GM12878 (cell line): ENCODE results near the gene DDHD1. TPM values are rescaled to one million over a fixed set of nuclear protein-coding genes. Genes with fewer than 3 reads are reported as not detected.

ENCODE experiments used
- ATAC-seq: fragments of 200-7000 bp; cut with Tn5 transposase; 3 replicates; pipeline ENCODE4 v1.9.1; 2020; ENCODE audit warnings: mild to moderate bottlenecking, moderate library complexity
- BruUV-seq: library from RNA; stranded (reverse); fragments of 400-500 nt; replicated peaks from 2 replicates; lab custom pipeline; 2021; lab: Mats Ljungman, UMichigan
- CTCF ChIA-PET: fragments of 300-600 bp; sonication (Branson Sonifier 250); formaldehyde crosslinking; extraction: SDS; loops from one replicate; lab custom pipeline; 2021; ENCODE audit warnings: inconsistent platforms; lab: Yijun Ruan, JAX
- POLR2A ChIA-PET: fragments of 350-600 bp; formaldehyde crosslinking; extraction: SDS; loops from one replicate; lab custom pipeline; 2021; ENCODE audit warnings: inconsistent platforms; lab: Charles Lee
- RAD21 ChIA-PET: fragments of 300-600 bp; sonication (Branson Sonifier 250); formaldehyde crosslinking; loops from one replicate; lab custom pipeline; 2023; ENCODE audit warnings: antibody characterized with exemption; ENCODE audit not compliant: unreplicated experiment; lab: Charles Lee
- SMC1A ChIA-PET: fragments of 300-600 bp; sonication (Branson Sonifier 250); formaldehyde crosslinking; loops from one replicate; lab custom pipeline; 2023; ENCODE audit not compliant: unreplicated experiment, uncharacterized antibody; lab: Charles Lee
- DNase-seq: peaks from one replicate; pipeline ENCODE4 v3.0.0-alpha.2; 2011; ENCODE audit warnings: low read depth, low spot score
- FAIRE-seq: peaks from 3 replicates; lab custom pipeline; 2011; peaks lifted over from hg19 to GRCh38; lab: Jason Lieb, UNC
- H2AFZ ChIP-seq: 2 replicates; pipeline ENCODE4 v1.6.0; 2011; ENCODE audit warnings: low read depth, low read length, control low read depth; ENCODE audit not compliant: control insufficient read depth
- H3K27ac ChIP-seq: 2 replicates; pipeline ENCODE4 v1.5.1; 2011; ENCODE audit warnings: control low read depth; ENCODE audit not compliant: control insufficient read depth, insufficient read depth
- H3K27me3 ChIP-seq, 2 experiments: replicated peaks in 1 of 2; 2 replicates each; pipeline versions ENCODE4 v1.6.0 to v1.6.1; 2011; ENCODE audit warnings: low read length in 1 of 2; ENCODE audit not compliant: control insufficient read depth in 2 of 2, insufficient read depth in 2 of 2
- H3K36me3 ChIP-seq, 2 experiments: 2 replicates each; pipeline ENCODE4 v1.5.1; 2011; ENCODE audit warnings: low read length in 1 of 2; ENCODE audit not compliant: control insufficient read depth in 2 of 2, insufficient read depth in 2 of 2
- H3K4me1 ChIP-seq: 2 replicates; pipeline ENCODE4 v1.6.1; 2011; ENCODE audit warnings: mild to moderate bottlenecking, low read length, moderate library complexity, mixed read lengths; ENCODE audit not compliant: control insufficient read depth, insufficient read depth
- H3K4me2 ChIP-seq: 2 replicates; pipeline ENCODE4 v1.6.0; 2011; ENCODE audit warnings: control low read depth; ENCODE audit not compliant: control insufficient read depth, insufficient read depth
- H3K4me3 ChIP-seq: fragments of 200-600 bp; sonication (generic); 2 replicates; pipeline ENCODE4 v1.5.1; 2016
- H3K79me2 ChIP-seq: 2 replicates; pipeline ENCODE4 v1.6.0; 2011; ENCODE audit warnings: low read length; ENCODE audit not compliant: control insufficient read depth, insufficient read depth
- H3K9ac ChIP-seq: 2 replicates; pipeline ENCODE4 v1.8.0; 2011; ENCODE audit warnings: low read length, control low read depth, mixed read lengths; ENCODE audit not compliant: control insufficient read depth, insufficient read depth
- H3K9me3 ChIP-seq: replicated peaks from 3 replicates; pipeline ENCODE4 v1.5.1; 2011; ENCODE audit warnings: mild to moderate bottlenecking, low read length; ENCODE audit not compliant: control insufficient read depth, insufficient read depth
- H4K20me1 ChIP-seq: 2 replicates; pipeline ENCODE4 v1.6.0; 2011; ENCODE audit not compliant: control insufficient read depth, insufficient read depth
- BCL11A ChIP-seq: IDR thresholded peaks from 2 replicates; pipeline ENCODE4 v1.6.1; 2011; ENCODE audit warnings: low read depth, low read length
- CREM ChIP-seq: IDR thresholded peaks from 2 replicates; pipeline ENCODE4 v1.6.1; 2014; ENCODE audit warnings: antibody characterized with exemption, low read depth
- ETV6 ChIP-seq, 2 experiments: fragments of 450-650 bp in 1 of 2; IDR thresholded peaks in 1 of 2; conservative IDR thresholded peaks in 1 of 2; 2 replicates each; pipeline ENCODE4 v1.6.1; 2014; ENCODE audit warnings: antibody characterized with exemption in 1 of 2, borderline replicate concordance in 1 of 2, low read depth in 1 of 2, mild to moderate bottlenecking in 1 of 2, moderate library complexity in 1 of 2
- MEF2A ChIP-seq: IDR thresholded peaks from 2 replicates; pipeline ENCODE4 v1.6.1; 2011; ENCODE audit warnings: low read depth, mild to moderate bottlenecking, low read length, moderate library complexity; ENCODE audit not compliant: insufficient read depth
- NBN ChIP-seq: fragments of 450-650 bp; IDR thresholded peaks from 2 replicates; pipeline ENCODE4 v1.6.1; 2016
- NFIC ChIP-seq: IDR thresholded peaks from 2 replicates; pipeline ENCODE4 v1.6.1; 2012; ENCODE audit warnings: low read depth, mild to moderate bottlenecking, inconsistent platforms, low read length, moderate library complexity
- NFYB ChIP-seq: IDR thresholded peaks from 2 replicates; pipeline ENCODE4 v1.6.1; 2011; ENCODE audit warnings: low read depth, mild to moderate bottlenecking, low read length, improper control_type of control experiment, moderate library complexity; ENCODE audit not compliant: insufficient read depth
- PAX5 ChIP-seq: IDR thresholded peaks from 2 replicates; pipeline ENCODE4 v1.6.1; 2011; ENCODE audit warnings: low read depth, low read length, borderline replicate concordance
- PAX8 ChIP-seq: fragments of 450-650 bp; IDR thresholded peaks from 2 replicates; pipeline ENCODE4 v1.6.1; 2017; ENCODE audit warnings: mild to moderate bottlenecking, moderate library complexity
- RAD51 ChIP-seq: fragments of 450-650 bp; IDR thresholded peaks from 2 replicates; pipeline ENCODE4 v1.6.1; 2016; ENCODE audit warnings: moderate library complexity, mild to moderate bottlenecking, inconsistent platforms
- RFX5 ChIP-seq: IDR thresholded peaks from 2 replicates; pipeline ENCODE4 v1.6.1; 2011; ENCODE audit warnings: low read depth, low read length, improper control_type of control experiment
- SIX5 ChIP-seq: IDR thresholded peaks from 2 replicates; pipeline ENCODE4 v1.6.1; 2011; ENCODE audit warnings: mild to moderate bottlenecking, low read depth, low read length, moderate library complexity; ENCODE audit not compliant: severe bottlenecking
- SMAD5 ChIP-seq: IDR thresholded peaks from 2 replicates; pipeline ENCODE4 v1.6.1; 2016; ENCODE audit warnings: antibody characterized with exemption, low read depth
- SP1 ChIP-seq: IDR thresholded peaks from one replicate; pipeline ENCODE4 v1.6.1; 2011; ENCODE audit warnings: low read depth, low read length
- SREBF2 ChIP-seq: IDR thresholded peaks from 2 replicates; pipeline ENCODE4 v1.6.1; 2012; ENCODE audit warnings: mild to moderate bottlenecking, low read length
- SUZ12 ChIP-seq: fragments of 200-600 bp; sonication (generic); IDR thresholded peaks from one replicate; pipeline ENCODE4 v1.6.1; 2018; ENCODE audit warnings: antibody characterized with exemption, mild to moderate bottlenecking; ENCODE audit not compliant: unreplicated experiment
- TBL1XR1 ChIP-seq: IDR thresholded peaks from 2 replicates; pipeline ENCODE4 v1.6.1; 2012; ENCODE audit warnings: low read depth, low read length, improper control_type of control experiment
- ZBED1 ChIP-seq: IDR thresholded peaks from 2 replicates; pipeline ENCODE4 v1.6.1; 2016; ENCODE audit warnings: borderline replicate concordance
- ZNF687 ChIP-seq: fragments of 450-650 bp; IDR thresholded peaks from 2 replicates; pipeline ENCODE4 v1.6.1; 2017; ENCODE audit warnings: mild to moderate bottlenecking, moderate library complexity
- WGBS: methylation state at CpG from one replicate; pipeline ENCODE4 v1.1.6; 2016; ENCODE audit warnings: low lambda C conversion rate; ENCODE audit not compliant: insufficient replicate concordance, insufficient coverage; ENCODE audit errors: missing lambda C conversion rate; 5-methylcytosine and 5-hydroxymethylcytosine counted together
- in situ Hi-C: fragments of 300-500 bp; cut with MboI; formaldehyde crosslinking; loops from 9 replicates; pipeline ENCODE4 v1.14.3; 2018; ENCODE audit warnings: mixed read lengths
- intact Hi-C: fragments of 100-400 bp; cut with micrococcal nuclease; formaldehyde crosslinking; loops from one replicate; pipeline ENCODE4 v1.14.2; 2022; ENCODE audit not compliant: unreplicated experiment
- polyA plus RNA-seq, 11 experiments: library from polyadenylated mRNA; depleted of rRNA in 4 of 11; unstranded in 6 of 11; stranded (reverse) in 5 of 11; fragments of >200 nt; fragmentation: Nextera tagmentation in 4 of 11; fragmentation: Illumina TruSeq in 1 of 11; extraction: Ambion mirVana in 4 of 11; extraction: Trizol in 1 of 11; gene quantifications; 1 replicate in 1 of 11; 2 replicates in 10 of 11; pipeline versions ENCODE4 v1.2.1 to v1.2.3, GENCODE V29; 2011 to 2016; ENCODE audit warnings: inconsistent platforms in 2 of 11, missing spikeins in 2 of 11, low read depth in 1 of 11
- total RNA-seq, 4 experiments: library from RNA; depleted of rRNA in 3 of 4; stranded (reverse); fragments of >200 nt in 3 of 4; fragmentation: Illumina TruSeq in 1 of 4; extraction: Trizol in 1 of 4; gene quantifications; 2 replicates each; pipeline versions ENCODE4 v1.2.1 to v1.2.3, GENCODE V29; 2013 to 2021
- TF ChIP-seq, protein P1 (sequence below): IDR thresholded peaks from 2 replicates; pipeline ENCODE4 v1.6.1; 2012; ENCODE audit warnings: low read length, inconsistent platforms
- TF ChIP-seq, protein P2 (sequence below): IDR thresholded peaks from 2 replicates; pipeline ENCODE4 v1.6.1; 2011; ENCODE audit warnings: low read depth, mild to moderate bottlenecking, low read length, moderate library complexity, borderline replicate concordance; ENCODE audit errors: extremely low read depth

The DDHD1 gene
- total and polyA plus RNA-seq, 10 of the 15 experiments (the other 5 are each of a cell fraction or from before 2014, with no cell fraction given): 7.7 to 52.3 (median 28.5) TPM

- ChIA-PET RAD21 (interaction anchor here (1.1 to 1.6 kb wide), 2 partner anchors 16 to 20 kb away, joined by 3 to 4 read pairs; no protein-coding TSS in a partner anchor), POLR2A (interaction anchor here (0.6 kb wide), 1 partner anchor 361 kb away, joined by 3 read pairs; no protein-coding TSS in a partner anchor), CTCF (interaction anchor here (1.1 to 1.4 kb wide), 2 partner anchors 10 to 25 kb away, joined by 3 to 4 read pairs; no protein-coding TSS in a partner anchor), SMC1A (interaction anchor here (1.1 to 1.9 kb wide), 2 partner anchors 20 to 37 kb away, joined by 4 to 5 read pairs; no protein-coding TSS in a partner anchor)
- H3K27ac ChIP-seq: no peak overlapping the region
- ATAC-seq (peak; percentile 56), FAIRE-seq (no peak), DNase-seq (no peak)
- no peaks in the 10 kb centered on the region for H3K79me2 ChIP-seq
- no peaks in the 10 kb centered on the region; the same call in 2 of the 3 replicates for H3K9me3 ChIP-seq
- no peak overlapping the region for H3K4me2 ChIP-seq
- intact Hi-C loops: no loop called here
- no TSS peak for BruUV-seq
- 0% methylated on average over 1 of the region's 1 CpG for WGBS
- no peak overlapping the region for H3K4me3 ChIP-seq
- H2AFZ ChIP-seq: no peak overlapping the region
- H3K9ac ChIP-seq: no peak overlapping the region
- H3K4me1 ChIP-seq: no peaks in the 10 kb centered on the region
- no peaks in the 10 kb centered on the region for H4K20me1 ChIP-seq
- in situ Hi-C loops: no loop called here
- no peaks in the 10 kb centered on the region for H3K27me3 ChIP-seq
- H3K36me3 ChIP-seq: no peaks in the 10 kb centered on the region
- TF ChIP-seq SUZ12 (no peak), NFIC (peak; percentile 89; the same call in 1 of the 2 replicates), ZBED1 (peak; percentile 67; the same call in 1 of the 2 replicates), PAX8 (no peak), NFYB (no peak), RFX5 (no peak), SREBF2 (no peak), SMAD5 (no peak), SP1 (no peak), CREM (peak; percentile 79; the same call in 1 of the 2 replicates), SIX5 (no peak), ETV6 (conservative IDR thresholded peaks at IDR 0.05 in 1 of 2, IDR thresholded peaks at IDR 0.05 in 1 of 2; ENCODE audit: borderline replicate concordance in 1 of 2, low read depth in 1 of 2) (no peak), PAX5 (no peak), ZNF687 (no peak), RAD51 (no peak), MEF2A (peak; percentile 54; the same call in 1 of the 2 replicates), NBN (no peak), TBL1XR1 (no peak), BCL11A (no peak)
- TF ChIP-seq, protein P1, sequence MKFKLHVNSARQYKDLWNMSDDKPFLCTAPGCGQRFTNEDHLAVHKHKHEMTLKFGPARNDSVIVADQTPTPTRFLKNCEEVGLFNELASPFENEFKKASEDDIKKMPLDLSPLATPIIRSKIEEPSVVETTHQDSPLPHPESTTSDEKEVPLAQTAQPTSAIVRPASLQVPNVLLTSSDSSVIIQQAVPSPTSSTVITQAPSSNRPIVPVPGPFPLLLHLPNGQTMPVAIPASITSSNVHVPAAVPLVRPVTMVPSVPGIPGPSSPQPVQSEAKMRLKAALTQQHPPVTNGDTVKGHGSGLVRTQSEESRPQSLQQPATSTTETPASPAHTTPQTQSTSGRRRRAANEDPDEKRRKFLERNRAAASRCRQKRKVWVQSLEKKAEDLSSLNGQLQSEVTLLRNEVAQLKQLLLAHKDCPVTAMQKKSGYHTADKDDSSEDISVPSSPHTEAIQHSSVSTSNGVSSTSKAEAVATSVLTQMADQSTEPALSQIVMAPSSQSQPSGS: peak; percentile 63; the same call in 1 of the 2 replicates
- TF ChIP-seq, protein P2, sequence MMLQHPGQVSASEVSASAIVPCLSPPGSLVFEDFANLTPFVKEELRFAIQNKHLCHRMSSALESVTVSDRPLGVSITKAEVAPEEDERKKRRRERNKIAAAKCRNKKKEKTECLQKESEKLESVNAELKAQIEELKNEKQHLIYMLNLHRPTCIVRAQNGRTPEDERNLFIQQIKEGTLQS: no peak
Observed at GRCh38 chr14:53186532-53186931, 33.4 kb upstream of the DDHD1 start.
